ENCODE data around the gene ERP27.

The ERP27 gene

GRCh38 chr12:14868916-14869506 is 69.3 kb downstream of the ERP27 start:
- no peaks in the 10 kb centered on the region for H3K36me3 ChIP-seq (ENCODE audit: control insufficient read depth, insufficient read depth, low read length)
- H3K4me3 ChIP-seq (replicated peaks; ENCODE audit: low read depth, low read length), result no peak overlapping the region
- no peak for TF ChIP-seq CTCF (IDR thresholded peaks at IDR 0.05; ENCODE audit: insufficient read depth, low read length, poor library complexity, severe bottlenecking)
- no peaks in the 10 kb centered on the region for H3K27me3 ChIP-seq (replicated peaks; ENCODE audit: control insufficient read depth, insufficient read depth, low read length)
- no peak for DNase-seq (ENCODE audit: extremely low read depth, insufficient read length)
